Cerebellar nuclear complex (tissue), 1 donor: ENCODE results near the gene NET1.

ENCODE experiments used
- DNase-seq, 2 experiments: peaks; one replicate each; lab custom pipeline; 2025; lab: John Stamatoyannopoulos, UW

NET1 gene

GRCh38 chr10:5500162-5500670, 87.9 kb downstream of the NET1 start:
- no peak for DNase-seq

- no peak for DNase-seq
Observed at GRCh38 chr10:5500910-5501309, 88.6 kb downstream of the NET1 start.

GRCh38 chr10:5502061-5502521, 89.7 kb downstream of the NET1 start:
- no peak for DNase-seq

GRCh38 chr10:5502571-5503476, 90.5 kb downstream of the NET1 start:
- DNase-seq, result no peak

GRCh38 chr10:5503477-5503835, 91.1 kb downstream of the NET1 start:
- no peak for DNase-seq

GRCh38 chr10:5504146-5505072, 92.1 kb downstream of the NET1 start:
- DNase-seq, result no peak

GRCh38 chr10:5506246-5506645, 93.9 kb downstream of the NET1 start:
- no peak for DNase-seq

GRCh38 chr10:5506751-5507648, 94.6 kb downstream of the NET1 start:
- DNase-seq, result no peak

- DNase-seq, result no peak
Observed at GRCh38 chr10:5507649-5508131, 95.3 kb downstream of the NET1 start.

- no peak for DNase-seq
Observed at GRCh38 chr10:5508161-5508604, 95.8 kb downstream of the NET1 start.
